HepG2 (cell line): ENCODE results near the gene PLCL1. TPM values are rescaled to one million over a fixed set of nuclear protein-coding genes. Genes with fewer than 3 reads are reported as not detected.

Source experiments
- ATAC-seq: fragments of 200-7000 bp; cut with Tn5 transposase; 3 replicates; pipeline ENCODE4 v1.9.1; 2020; ENCODE audit warnings: mild to moderate bottlenecking, moderate library complexity
- BruUV-seq: library from RNA; stranded (reverse); fragments of 400-500 nt; replicated peaks from 2 replicates; lab custom pipeline; 2021; lab: Mats Ljungman, UMichigan
- CTCF ChIA-PET: fragments of 300-600 bp; formaldehyde crosslinking; extraction: SDS; loops from one replicate; lab custom pipeline; 2021; ENCODE audit warnings: low total read pairs, inconsistent platforms, low intra/inter-chr PET ratio; lab: Yijun Ruan, JAX
- POLR2A ChIA-PET: fragments of 350-600 bp; sonication (Branson Sonifier 250); formaldehyde crosslinking; loops from one replicate; lab custom pipeline; 2020; ENCODE audit warnings: antibody characterized with exemption, inconsistent platforms; lab: Yijun Ruan, JAX
- DNase-seq: peaks from one replicate; pipeline ENCODE4 v3.0.0-alpha.2; 2015; ENCODE audit warnings: low spot score
- FAIRE-seq: peaks from 3 replicates; lab custom pipeline; 2011; peaks lifted over from hg19 to GRCh38; lab: Jason Lieb, UNC
- H2AFZ ChIP-seq: one replicate; pipeline ENCODE4 v1.6.1; 2011; ENCODE audit warnings: low read length, inconsistent platforms
- H3K27ac ChIP-seq: fragments of 300-600 bp; 3 replicates; pipeline ENCODE4 v1.8.0; 2011; ENCODE audit warnings: mixed run types, mild to moderate bottlenecking, mixed read lengths, low read length, inconsistent platforms; ENCODE audit not compliant: insufficient read depth; ENCODE audit errors: extremely low read length
- H3K27me3 ChIP-seq, 2 experiments: fragments of 200-600 bp in 1 of 2; 2 replicates in 1 of 2; 3 replicates in 1 of 2; pipeline versions ENCODE4 v1.6.0 to v1.8.0; 2011; ENCODE audit warnings: low read length in 2 of 2, mild to moderate bottlenecking in 2 of 2, moderate library complexity in 2 of 2, inconsistent platforms in 1 of 2; ENCODE audit not compliant: insufficient read depth in 2 of 2, control insufficient read depth in 1 of 2
- H3K36me3 ChIP-seq, 2 experiments: fragments of 200-600 bp in 1 of 2; replicated peaks in 1 of 2; 2 replicates in 1 of 2; 3 replicates in 1 of 2; pipeline versions ENCODE4 v1.5.1 to v1.8.0; 2011; ENCODE audit warnings: low read length in 2 of 2, inconsistent platforms in 1 of 2; ENCODE audit not compliant: insufficient read depth in 2 of 2, control insufficient read depth in 1 of 2
- H3K4me1 ChIP-seq: 2 replicates; pipeline ENCODE4 v1.5.1; 2012; ENCODE audit warnings: low read length, inconsistent platforms; ENCODE audit not compliant: insufficient read depth
- H3K4me2 ChIP-seq: 2 replicates; pipeline ENCODE4 v1.6.0; 2011; ENCODE audit warnings: low read depth, low read length, inconsistent platforms
- H3K4me3 ChIP-seq, 3 experiments: fragments of 200-600 bp in 1 of 3; sonication (generic), shearing (Covaris generic) in 1 of 3; replicated peaks in 1 of 3; 2 replicates each; pipeline ENCODE4 v1.5.1; 2011 to 2016; ENCODE audit warnings: low read length in 3 of 3, inconsistent platforms in 2 of 3, low read depth in 2 of 3, mild to moderate bottlenecking in 2 of 3, control low read depth in 1 of 3, mixed read lengths in 1 of 3; ENCODE audit not compliant: insufficient read depth in 1 of 3
- H3K79me2 ChIP-seq: one replicate; pipeline ENCODE4 v1.6.1; 2011; ENCODE audit warnings: low read length, inconsistent platforms; ENCODE audit not compliant: insufficient read depth
- H3K9ac ChIP-seq: 2 replicates; pipeline ENCODE4 v1.6.0; 2011; ENCODE audit warnings: mild to moderate bottlenecking, low read depth, low read length, inconsistent platforms; ENCODE audit not compliant: insufficient read depth
- H3K9me3 ChIP-seq: 2 replicates; pipeline ENCODE4 v1.5.1; 2012; ENCODE audit warnings: mild to moderate bottlenecking, low read length
- H4K20me1 ChIP-seq: 2 replicates; pipeline ENCODE4 v1.6.0; 2011; ENCODE audit warnings: inconsistent platforms, mild to moderate bottlenecking, low read length, moderate library complexity; ENCODE audit not compliant: insufficient read depth
- EZH2 ChIP-seq: conservative IDR thresholded peaks from 2 replicates; pipeline ENCODE4 v1.6.1; 2012; ENCODE audit warnings: mild to moderate bottlenecking, low read depth, low read length, moderate library complexity
- PCBP2 ChIP-seq: fragments of 200-400 bp; formaldehyde crosslinking; optimal IDR thresholded peaks from 2 replicates; pipeline ENCODE3; 2018; ENCODE audit warnings: low read length, low read depth; ENCODE audit not compliant: poor library complexity, severe bottlenecking
- UBTF ChIP-seq: sonication (generic); formaldehyde crosslinking; IDR thresholded peaks from 2 replicates; pipeline ENCODE4 v1.4.0; 2020; ENCODE audit warnings: mild to moderate bottlenecking, missing genetic modification reagents
- ZBTB38 ChIP-seq: sonication (generic); formaldehyde crosslinking; IDR thresholded peaks from 2 replicates; pipeline ENCODE4 v1.5.1; 2020; ENCODE audit warnings: mild to moderate bottlenecking, missing genetic modification reagents
- WGBS: methylation state at CpG from one replicate; pipeline ENCODE4 v1.1.6; 2017; ENCODE audit warnings: low lambda C conversion rate; 5-methylcytosine and 5-hydroxymethylcytosine counted together
- in situ Hi-C: cut with HindIII; loops from 2 replicates; pipeline ENCODE4 v1.10.0; 2017; ENCODE audit warnings: low pct_unique_long_range_greater_than_20kb; ENCODE audit not compliant: extremely low pct_ligation_motif_present
- intact Hi-C: fragments of 100-400 bp; cut with micrococcal nuclease; formaldehyde crosslinking; loops from one replicate; pipeline ENCODE4 v1.10.0; 2022; ENCODE audit not compliant: unreplicated experiment
- polyA plus RNA-seq, 8 experiments: library from polyadenylated mRNA; depleted of rRNA in 3 of 8; stranded (reverse) in 7 of 8; unstranded in 1 of 8; fragments of >200 nt; fragmentation: Illumina TruSeq in 4 of 8; extraction: Trizol in 4 of 8; gene quantifications; 2 replicates each; pipeline versions ENCODE4 v1.2.1 to v1.2.3, GENCODE V29; 2011 to 2016; ENCODE audit warnings: low read depth in 4 of 8, missing spikeins in 1 of 8, mixed read lengths in 1 of 8; ENCODE audit not compliant: insufficient read depth in 1 of 8
- total RNA-seq, 5 experiments: library from RNA; depleted of rRNA; stranded (reverse); fragments of >200 nt; fragmentation: Illumina TruSeq; extraction: Trizol; gene quantifications; 2 replicates each; pipeline ENCODE4 v1.2.3, GENCODE V29; 2016; ENCODE audit warnings: low read depth in 1 of 5

PLCL1 gene
- total and polyA plus RNA-seq, 2 of the 13 experiments (the other 11 are each of a cell fraction or from before 2014, with no cell fraction given), result not detected

- CTCF ChIA-PET, result no interaction called here
- Histone ChIP-seq H2AFZ (no peak overlapping the region), H3K9me3 (no peaks in the 10 kb centered on the region), H3K79me2 (no peaks in the 10 kb centered on the region), H3K27me3 (peaks cover 6 to 46% of the 10 kb centered on the region in 2 experiments), H3K27ac (no peak overlapping the region), H3K9ac (no peak overlapping the region), H3K4me3 (no peak overlapping the region), H4K20me1 (no peaks in the 10 kb centered on the region), H3K4me2 (no peak overlapping the region), H3K36me3 (no peaks in the 10 kb centered on the region), H3K4me1 (peaks cover 10% of the 10 kb centered on the region)
- DNase-seq (no peak), ATAC-seq (no peak), FAIRE-seq (no peak)
- in situ Hi-C loops, result no loop called here
- intact Hi-C loops, result no loop called here
- no TSS peak for BruUV-seq
- 25% methylated on average over 11 of the region's 11 CpGs for WGBS
- no peak for TF ChIP-seq UBTF
- peak; percentile 93; the same call in 1 of the 2 replicates for TF ChIP-seq EZH2
- TF ChIP-seq PCBP2, result no peak
- POLR2A ChIA-PET, result no interaction called here
Measured at GRCh38 chr2:197805715-197806633, 1.6 kb downstream of the PLCL1 start.

DNA sequence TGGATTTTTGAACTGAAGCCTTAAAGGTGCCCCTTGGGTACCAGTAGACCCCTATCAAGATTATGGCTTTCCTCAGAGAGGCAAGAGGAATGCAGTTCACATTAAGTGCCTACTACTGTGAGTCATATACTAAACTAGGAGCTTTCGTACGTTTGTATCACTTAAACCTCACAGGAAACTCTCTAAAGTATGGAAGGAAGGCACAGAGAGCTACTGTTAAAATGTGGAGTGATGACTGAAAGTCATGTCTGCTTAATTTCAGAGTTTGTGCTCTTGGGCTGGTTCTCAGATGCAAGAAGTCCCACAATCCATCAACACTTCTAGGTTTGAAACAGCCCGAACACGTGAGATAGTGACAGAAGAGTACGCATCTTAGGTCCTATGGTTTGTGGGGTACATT, 4.7 kb downstream of the PLCL1 start:
- no peak for DNase-seq
- Histone ChIP-seq H3K79me2 (no peaks in the 10 kb centered on the region), H3K36me3 (no peaks in the 10 kb centered on the region), H4K20me1 (no peaks in the 10 kb centered on the region), H3K9me3 (no peaks in the 10 kb centered on the region), H3K4me2 (no peak overlapping the region), H3K9ac (no peak overlapping the region), H3K4me1 (peaks cover 7% of the 10 kb centered on the region), H2AFZ (no peak overlapping the region), H3K4me3 (no peak overlapping the region), H3K27ac (no peak overlapping the region), H3K27me3 (peaks cover 6 to 37% of the 10 kb centered on the region in 2 experiments)
- in situ Hi-C loops, result no loop called here
- intact Hi-C loops, result no loop called here
- TF ChIP-seq ZBTB38, result no peak
- POLR2A ChIA-PET, result no interaction called here
- FAIRE-seq, result no peak
- WGBS, result 49% methylated on average over 5 of the region's 5 CpGs
- CTCF ChIA-PET, result no interaction called here
- BruUV-seq, result no TSS peak
- no peak for ATAC-seq
